GM23338 (cell line): ENCODE data around the gene OBSCN. TPM values are rescaled to one million over a fixed set of nuclear protein-coding genes. Genes with fewer than 3 reads are reported as not detected.

Source experiments
- ATAC-seq: fragments of 200-7000 bp; cut with Tn5 transposase; 3 replicates; pipeline ENCODE4 v1.9.1; 2020
- DNase-seq: peaks from one replicate; pipeline ENCODE4 v3.0.0-alpha.2; 2015; ENCODE audit warnings: low spot score
- H2AFZ ChIP-seq: fragments of 200-600 bp; sonication (generic); 2 replicates; pipeline ENCODE4 v1.8.0; 2016; ENCODE audit warnings: antibody characterized with exemption, mild to moderate bottlenecking, moderate library complexity
- H3F3A ChIP-seq: fragments of 200-600 bp; sonication (generic); replicated peaks from 2 replicates; pipeline ENCODE4 v1.8.0; 2017; ENCODE audit warnings: antibody characterized with exemption, mixed run types, low read depth
- H3K27ac ChIP-seq: fragments of 200-600 bp; sonication (generic); 2 replicates; pipeline ENCODE4 v1.6.1; 2016; ENCODE audit warnings: low read depth
- H3K27me3 ChIP-seq: fragments of 200-600 bp; sonication (generic); 2 replicates; pipeline ENCODE4 v1.8.0; 2016; ENCODE audit warnings: mild to moderate bottlenecking, mixed run types, moderate library complexity; ENCODE audit not compliant: insufficient read depth
- H3K36me3 ChIP-seq: fragments of 200-600 bp; sonication (generic); 2 replicates; pipeline ENCODE4 v1.8.0; 2016; ENCODE audit warnings: mild to moderate bottlenecking; ENCODE audit not compliant: insufficient read depth
- H3K4me1 ChIP-seq: fragments of 200-600 bp; sonication (generic); 2 replicates; pipeline ENCODE4 v1.8.0; 2016; ENCODE audit warnings: mild to moderate bottlenecking, moderate library complexity; ENCODE audit not compliant: insufficient read depth
- H3K4me2 ChIP-seq: fragments of 200-600 bp; sonication (generic); 2 replicates; pipeline ENCODE4 v1.7.1; 2017; ENCODE audit warnings: mixed run types
- H3K4me3 ChIP-seq: fragments of 200-600 bp; sonication (generic); 2 replicates; pipeline ENCODE4 v1.6.1; 2016; ENCODE audit warnings: mixed run types
- H3K79me2 ChIP-seq: fragments of 200-600 bp; sonication (generic); replicated peaks from 2 replicates; pipeline ENCODE4 v1.8.0; 2017; ENCODE audit warnings: mild to moderate bottlenecking; ENCODE audit not compliant: insufficient read depth
- H3K9me2 ChIP-seq: fragments of 200-600 bp; sonication (generic); 2 replicates; pipeline ENCODE4 v1.8.0; 2017; ENCODE audit not compliant: insufficient read depth
- H4K20me1 ChIP-seq: fragments of 200-600 bp; sonication (generic); replicated peaks from 2 replicates; pipeline ENCODE4 v1.8.0; 2017; ENCODE audit warnings: mild to moderate bottlenecking; ENCODE audit not compliant: insufficient read depth
- H3K27ac Mint-ChIP-seq: 2 replicates; pipeline ENCODE4 v1.8.0; 2020; ENCODE audit warnings: inconsistent platforms, mild to moderate bottlenecking, moderate library complexity, mixed read lengths
- H3K27me3 Mint-ChIP-seq: 3 replicates; pipeline ENCODE4 v1.8.0; 2022; ENCODE audit warnings: low read depth, mild to moderate bottlenecking, moderate library complexity, mixed read lengths, inconsistent platforms; ENCODE audit not compliant: insufficient read depth, poor library complexity
- H3K36me3 Mint-ChIP-seq: 3 replicates; pipeline ENCODE4 v1.8.0; 2021; ENCODE audit warnings: low read depth, mild to moderate bottlenecking, inconsistent platforms, moderate library complexity, mixed read lengths
- H3K4me1 Mint-ChIP-seq: 3 replicates; pipeline ENCODE4 v1.8.0; 2020; ENCODE audit warnings: mild to moderate bottlenecking, inconsistent platforms, mixed read lengths
- H3K4me3 Mint-ChIP-seq: 3 replicates; pipeline ENCODE4 v1.8.0; 2021; ENCODE audit warnings: moderate library complexity, mild to moderate bottlenecking, inconsistent platforms, mixed read lengths
- H3K9me3 Mint-ChIP-seq: 3 replicates; pipeline ENCODE4 v1.8.0; 2020; ENCODE audit warnings: moderate library complexity, mild to moderate bottlenecking, inconsistent platforms, mixed read lengths
- CREB1 ChIP-seq: fragments of 250-450 bp; sonication (Bioruptor Pico); IDR thresholded peaks from 2 replicates; pipeline ENCODE4 v1.5.0; 2020; ENCODE audit warnings: low read depth, mild to moderate bottlenecking, moderate library complexity
- ETS1 ChIP-seq: IDR thresholded peaks from 2 replicates; pipeline ENCODE4 v1.6.1; 2016; ENCODE audit warnings: antibody characterized with exemption
- EZH2 ChIP-seq: fragments of 200-600 bp; sonication (generic); IDR thresholded peaks from one replicate; pipeline ENCODE4 v1.8.0; 2017; ENCODE audit warnings: antibody characterized with exemption, mild to moderate bottlenecking, low read depth; ENCODE audit not compliant: unreplicated experiment
- EZH2phosphoT487 ChIP-seq: fragments of 200-600 bp; sonication (generic); IDR thresholded peaks from one replicate; pipeline ENCODE4 v1.8.1; 2018; ENCODE audit warnings: antibody characterized with exemption; ENCODE audit not compliant: unreplicated experiment
- JUNB ChIP-seq: IDR thresholded peaks from one replicate; pipeline ENCODE4 v1.6.1; 2016; ENCODE audit warnings: antibody characterized with exemption; ENCODE audit not compliant: unreplicated experiment
- NANOG ChIP-seq: IDR thresholded peaks from 2 replicates; pipeline ENCODE4 v1.6.1; 2016; ENCODE audit warnings: antibody characterized with exemption, borderline replicate concordance
- POLR2AphosphoS5 ChIP-seq: IDR thresholded peaks from 2 replicates; pipeline ENCODE4 v1.6.1; 2016; ENCODE audit warnings: antibody characterized with exemption, low read depth
- REST ChIP-seq: IDR thresholded peaks from one replicate; pipeline ENCODE4 v1.6.1; 2018; ENCODE audit warnings: antibody characterized with exemption; ENCODE audit not compliant: unreplicated experiment
- STAT1 ChIP-seq: IDR thresholded peaks from one replicate; pipeline ENCODE4 v1.6.1; 2016; ENCODE audit warnings: antibody characterized with exemption; ENCODE audit not compliant: unreplicated experiment
- ZNF114 ChIP-seq: fragments of 250-450 bp; sonication (Bioruptor Pico); IDR thresholded peaks from 2 replicates; pipeline ENCODE4 v1.5.0; 2020; ENCODE audit warnings: mild to moderate bottlenecking, moderate library complexity
- ZNF331 ChIP-seq: fragments of 250-450 bp; sonication (Bioruptor Pico); IDR thresholded peaks from 2 replicates; pipeline ENCODE4 v1.5.0; 2020; ENCODE audit warnings: low read depth, mild to moderate bottlenecking, moderate library complexity
- ZNF462 ChIP-seq: fragments of 250-450 bp; sonication (Bioruptor Pico); IDR thresholded peaks from 2 replicates; pipeline ENCODE4 v1.5.0; 2020; ENCODE audit warnings: mild to moderate bottlenecking, moderate library complexity
- polyA plus RNA-seq: library from polyadenylated mRNA; unstranded; fragments of >200 nt; fragmentation: Nextera tagmentation; extraction: Ambion mirVana; gene quantifications from 2 replicates; pipeline ENCODE4 v1.2.1, GENCODE V29; 2016
- total RNA-seq: library from RNA; depleted of rRNA; stranded (reverse); fragments of >200 nt; shearing (Covaris generic); gene quantifications from 2 replicates; pipeline ENCODE4 v1.2.3, GENCODE V29; 2014
- TF ChIP-seq, protein P1 (sequence below), 2 experiments: fragments of 200-600 bp in 1 of 2; sonication (generic) in 1 of 2; conservative IDR thresholded peaks; 2 replicates each; pipeline versions ENCODE4 v1.5.1 to v1.6.1; 2016 to 2017; ENCODE audit warnings: antibody characterized with exemption in 2 of 2, low read depth in 2 of 2, mild to moderate bottlenecking in 2 of 2, moderate library complexity in 1 of 2

The OBSCN gene
- total and polyA plus RNA-seq, 2 experiments from 2014 or later = 8.4 to 38.5 TPM

GRCh38 chr1:228400692-228401454, 193.0 kb downstream of the OBSCN start:
- TF ChIP-seq ZNF331 (CRISPR knock-in tag) (no peak), ZNF462 (CRISPR knock-in tag) (no peak), JUNB (no peak), POLR2AphosphoS5 (no peak), ZNF114 (CRISPR knock-in tag) (no peak), EZH2phosphoT487 (no peak), CREB1 (CRISPR knock-in tag) (no peak), REST (no peak), NANOG (no peak), STAT1 (no peak), ETS1 (no peak), EZH2 (no peak)
- TF ChIP-seq, protein P1, sequence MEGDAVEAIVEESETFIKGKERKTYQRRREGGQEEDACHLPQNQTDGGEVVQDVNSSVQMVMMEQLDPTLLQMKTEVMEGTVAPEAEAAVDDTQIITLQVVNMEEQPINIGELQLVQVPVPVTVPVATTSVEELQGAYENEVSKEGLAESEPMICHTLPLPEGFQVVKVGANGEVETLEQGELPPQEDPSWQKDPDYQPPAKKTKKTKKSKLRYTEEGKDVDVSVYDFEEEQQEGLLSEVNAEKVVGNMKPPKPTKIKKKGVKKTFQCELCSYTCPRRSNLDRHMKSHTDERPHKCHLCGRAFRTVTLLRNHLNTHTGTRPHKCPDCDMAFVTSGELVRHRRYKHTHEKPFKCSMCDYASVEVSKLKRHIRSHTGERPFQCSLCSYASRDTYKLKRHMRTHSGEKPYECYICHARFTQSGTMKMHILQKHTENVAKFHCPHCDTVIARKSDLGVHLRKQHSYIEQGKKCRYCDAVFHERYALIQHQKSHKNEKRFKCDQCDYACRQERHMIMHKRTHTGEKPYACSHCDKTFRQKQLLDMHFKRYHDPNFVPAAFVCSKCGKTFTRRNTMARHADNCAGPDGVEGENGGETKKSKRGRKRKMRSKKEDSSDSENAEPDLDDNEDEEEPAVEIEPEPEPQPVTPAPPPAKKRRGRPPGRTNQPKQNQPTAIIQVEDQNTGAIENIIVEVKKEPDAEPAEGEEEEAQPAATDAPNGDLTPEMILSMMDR (conservative IDR thresholded peaks at IDR 0.05; ENCODE audit: low read depth in 2 of 2) = no peak
- Histone ChIP-seq H4K20me1 (peaks cover 28% of the 10 kb centered on the region), H3K4me3 (no peak overlapping the region), H3K27ac (no peak overlapping the region), H3K36me3 (no peaks in the 10 kb centered on the region), H3F3A (no peaks in the 10 kb centered on the region), H2AFZ (no peak overlapping the region), H3K4me2 (no peak overlapping the region), H3K27me3 (no peaks in the 10 kb centered on the region), H3K79me2 (peaks cover 38% of the 10 kb centered on the region), H3K4me1 (peaks cover 9% of the 10 kb centered on the region), H3K9me2 (no peaks in the 10 kb centered on the region)
- DNase-seq = no peak
- no peak overlapping the region for H3K27ac Mint-ChIP-seq
- H3K36me3 Mint-ChIP-seq = peaks cover 63% of the 10 kb centered on the region
- H3K4me1 Mint-ChIP-seq = peaks cover 19% of the 10 kb centered on the region
- ATAC-seq = no peak
- H3K4me3 Mint-ChIP-seq = no peak overlapping the region
- no peaks in the 10 kb centered on the region for H3K9me3 Mint-ChIP-seq
- peaks cover 15% of the 10 kb centered on the region for H3K27me3 Mint-ChIP-seq
